GM23338 (cell line): Measurements from ENCODE around the gene MTOR.
"Not testable (repeated sequence)": the region's sequence is repeated elsewhere in the genome, so short reads cannot be mapped to it uniquely, and the experiment has no call there.

Source experiments
- CREB1 ChIP-seq: fragments of 250-450 bp; sonication (Bioruptor Pico); IDR thresholded peaks from 2 replicates; pipeline ENCODE4 v1.5.0; 2020; ENCODE audit warnings: low read depth, mild to moderate bottlenecking, moderate library complexity
- EZH2 ChIP-seq: fragments of 200-600 bp; sonication (generic); IDR thresholded peaks from one replicate; pipeline ENCODE4 v1.8.0; 2017; ENCODE audit warnings: antibody characterized with exemption, mild to moderate bottlenecking, low read depth; ENCODE audit not compliant: unreplicated experiment
- EZH2phosphoT487 ChIP-seq: fragments of 200-600 bp; sonication (generic); IDR thresholded peaks from one replicate; pipeline ENCODE4 v1.8.1; 2018; ENCODE audit warnings: antibody characterized with exemption; ENCODE audit not compliant: unreplicated experiment
- JUNB ChIP-seq: IDR thresholded peaks from one replicate; pipeline ENCODE4 v1.6.1; 2016; ENCODE audit warnings: antibody characterized with exemption; ENCODE audit not compliant: unreplicated experiment
- POLR2AphosphoS5 ChIP-seq: IDR thresholded peaks from 2 replicates; pipeline ENCODE4 v1.6.1; 2016; ENCODE audit warnings: antibody characterized with exemption, low read depth
- REST ChIP-seq: IDR thresholded peaks from one replicate; pipeline ENCODE4 v1.6.1; 2018; ENCODE audit warnings: antibody characterized with exemption; ENCODE audit not compliant: unreplicated experiment
- TF ChIP-seq, protein P1 (sequence below), 2 experiments: fragments of 200-600 bp in 1 of 2; sonication (generic) in 1 of 2; conservative IDR thresholded peaks; 2 replicates each; pipeline versions ENCODE4 v1.5.1 to v1.6.1; 2016 to 2017; ENCODE audit warnings: antibody characterized with exemption in 2 of 2, low read depth in 2 of 2, mild to moderate bottlenecking in 2 of 2, moderate library complexity in 1 of 2

- TF ChIP-seq, protein P1, sequence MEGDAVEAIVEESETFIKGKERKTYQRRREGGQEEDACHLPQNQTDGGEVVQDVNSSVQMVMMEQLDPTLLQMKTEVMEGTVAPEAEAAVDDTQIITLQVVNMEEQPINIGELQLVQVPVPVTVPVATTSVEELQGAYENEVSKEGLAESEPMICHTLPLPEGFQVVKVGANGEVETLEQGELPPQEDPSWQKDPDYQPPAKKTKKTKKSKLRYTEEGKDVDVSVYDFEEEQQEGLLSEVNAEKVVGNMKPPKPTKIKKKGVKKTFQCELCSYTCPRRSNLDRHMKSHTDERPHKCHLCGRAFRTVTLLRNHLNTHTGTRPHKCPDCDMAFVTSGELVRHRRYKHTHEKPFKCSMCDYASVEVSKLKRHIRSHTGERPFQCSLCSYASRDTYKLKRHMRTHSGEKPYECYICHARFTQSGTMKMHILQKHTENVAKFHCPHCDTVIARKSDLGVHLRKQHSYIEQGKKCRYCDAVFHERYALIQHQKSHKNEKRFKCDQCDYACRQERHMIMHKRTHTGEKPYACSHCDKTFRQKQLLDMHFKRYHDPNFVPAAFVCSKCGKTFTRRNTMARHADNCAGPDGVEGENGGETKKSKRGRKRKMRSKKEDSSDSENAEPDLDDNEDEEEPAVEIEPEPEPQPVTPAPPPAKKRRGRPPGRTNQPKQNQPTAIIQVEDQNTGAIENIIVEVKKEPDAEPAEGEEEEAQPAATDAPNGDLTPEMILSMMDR (conservative IDR thresholded peaks at IDR 0.05; ENCODE audit: low read depth in 2 of 2), result not testable (repeated sequence)
- TF ChIP-seq REST; CREB1 (CRISPR knock-in tag); EZH2; POLR2AphosphoS5; JUNB; EZH2phosphoT487: not testable (repeated sequence)
These were observed 5.3 kb upstream of the MTOR start for GRCh38 chr1:11267350-11268337.
